Stomach (tissue), 4 donors: ENCODE measurements around the gene STK4.

ENCODE experiments used
- CTCF ChIP-seq, 7 experiments: fragments of 450-650 bp in 4 of 7; fragments of 200-600 bp in 3 of 7; sonication (generic) in 3 of 7; IDR thresholded peaks; one replicate each; pipeline ENCODE4 v1.5.1; 2016 to 2019; ENCODE audit warnings: antibody characterized with exemption in 7 of 7, control low read depth in 2 of 7, mild to moderate bottlenecking in 1 of 7
- POLR2AphosphoS5 ChIP-seq, 3 donors: sonication (generic); formaldehyde crosslinking; IDR thresholded peaks; one replicate each; pipeline ENCODE4 v1.6.1; 2016; ENCODE audit warnings: antibody characterized with exemption in 3 of 3

GRCh38 chr20:45070932-45071632, 104.8 kb downstream of the STK4 start:
- TF ChIP-seq POLR2AphosphoS5 (IDR thresholded peaks at IDR 0.05), result no peak
- no peak for TF ChIP-seq CTCF (IDR thresholded peaks at IDR 0.05)
